ENCODE results near the gene OTOL1.

DNA sequence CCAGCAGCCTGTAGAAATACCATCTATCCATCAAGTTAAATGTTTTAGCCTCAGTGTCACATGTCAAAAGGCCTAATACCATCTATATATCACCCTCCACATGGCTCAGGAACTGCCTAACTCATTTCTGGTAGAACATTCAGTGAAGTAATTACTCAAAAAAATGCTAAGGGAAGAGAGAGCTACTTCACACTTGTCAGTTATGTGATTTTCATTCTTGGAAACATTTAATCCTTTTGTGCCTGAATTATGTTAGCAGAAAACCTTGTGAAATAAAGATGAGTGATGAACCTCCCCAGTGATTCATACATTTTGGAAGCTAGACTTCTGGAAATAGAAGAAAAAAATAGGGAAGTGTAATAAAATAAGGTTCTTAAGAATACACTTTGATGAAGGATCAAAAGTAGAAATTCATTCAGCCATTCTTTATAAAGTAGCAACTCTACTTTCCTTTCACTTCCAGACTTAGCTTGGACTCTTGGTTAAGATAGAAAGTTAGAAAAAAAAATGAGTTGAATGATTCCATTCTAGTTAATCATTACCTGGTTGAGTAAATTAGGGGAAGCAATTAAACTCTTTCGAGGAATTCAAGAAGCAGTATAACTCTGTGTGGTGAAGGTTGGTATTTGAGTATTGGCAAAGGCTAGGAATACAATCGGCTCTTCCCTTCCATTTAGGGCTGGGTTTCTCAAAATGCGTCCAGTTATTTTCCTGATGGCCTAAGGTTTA is 3.6 kb downstream of the OTOL1 start:
- TF ChIP-seq CTCF (IDR thresholded peaks at IDR 0.05) = no peak
- no peak for TF ChIP-seq POLR2A (IDR thresholded peaks at IDR 0.05)
